Mesenchymal stem cell (in vitro differentiated cells and primary cell): ENCODE measurements around the gene PALM.

Experiments used
- DNase-seq: peaks from one replicate; pipeline ENCODE4 v3.0.0-alpha.2; 2013
- H2AFZ ChIP-seq: one replicate; pipeline ENCODE4 v1.6.1; 2013; ENCODE audit warnings: low read depth, mild to moderate bottlenecking, control low read depth, inconsistent platforms, low read length, moderate library complexity
- H2AK5ac ChIP-seq: 2 replicates; pipeline ENCODE4 v1.6.1; 2013; ENCODE audit warnings: low read length, moderate library complexity, mild to moderate bottlenecking, inconsistent platforms; ENCODE audit not compliant: severe bottlenecking
- H2BK120ac ChIP-seq: one replicate; pipeline ENCODE4 v1.6.1; 2013; ENCODE audit warnings: low read depth, mild to moderate bottlenecking, inconsistent platforms, low read length, moderate library complexity
- H2BK12ac ChIP-seq, 2 experiments: one replicate each; pipeline ENCODE4 v1.6.1; 2013; ENCODE audit warnings: inconsistent platforms in 2 of 2, low read length in 2 of 2, mild to moderate bottlenecking in 2 of 2, moderate library complexity in 2 of 2, control low read depth in 1 of 2
- H2BK15ac ChIP-seq: one replicate; pipeline ENCODE4 v1.6.1; 2013; ENCODE audit warnings: mild to moderate bottlenecking, low read depth, inconsistent platforms; ENCODE audit not compliant: poor library complexity, severe bottlenecking
- H2BK5ac ChIP-seq: 2 replicates; pipeline ENCODE4 v1.6.1; 2013; ENCODE audit warnings: low read depth, mild to moderate bottlenecking, low read length, control low read depth, inconsistent platforms; ENCODE audit not compliant: poor library complexity, severe bottlenecking
- H3K14ac ChIP-seq, 2 experiments: one replicate each; pipeline ENCODE4 v1.6.1; 2013; ENCODE audit warnings: inconsistent platforms in 2 of 2, low read length in 2 of 2, control low read depth in 1 of 2, mild to moderate bottlenecking in 1 of 2, moderate library complexity in 1 of 2
- H3K18ac ChIP-seq, 2 experiments: one replicate each; pipeline ENCODE4 v1.6.1; 2013; ENCODE audit warnings: inconsistent platforms in 2 of 2, low read length in 2 of 2, control low read depth in 1 of 2, low read depth in 1 of 2, mild to moderate bottlenecking in 1 of 2
- H3K23ac ChIP-seq, 2 experiments: one replicate each; pipeline ENCODE4 v1.6.1; 2013; ENCODE audit warnings: inconsistent platforms in 2 of 2, low read length in 2 of 2, mild to moderate bottlenecking in 2 of 2, moderate library complexity in 2 of 2, control low read depth in 1 of 2
- H3K27ac ChIP-seq: 2 replicates; pipeline ENCODE4 v1.5.1; 2013; ENCODE audit warnings: mild to moderate bottlenecking, moderate library complexity, low read length, control low read depth, inconsistent platforms; ENCODE audit not compliant: poor library complexity, severe bottlenecking
- H3K27me3 ChIP-seq, 2 experiments: 2 replicates each; pipeline versions ENCODE4 v1.6.1 to v1.7.0; 2013; ENCODE audit warnings: low read length in 2 of 2, mild to moderate bottlenecking in 2 of 2, moderate library complexity in 2 of 2, control low read depth in 1 of 2, inconsistent platforms in 1 of 2; ENCODE audit not compliant: control insufficient read depth in 1 of 2, insufficient read depth in 1 of 2
- H3K36me3 ChIP-seq, 2 experiments: 2 replicates each; pipeline versions ENCODE4 v1.6.1 to v1.7.0; 2013; ENCODE audit warnings: low read length in 2 of 2, control low read depth in 1 of 2, inconsistent platforms in 1 of 2, low read depth in 1 of 2, mild to moderate bottlenecking in 1 of 2; ENCODE audit not compliant: insufficient read depth in 2 of 2, control insufficient read depth in 1 of 2
- H3K4ac ChIP-seq, 2 experiments: one replicate each; pipeline ENCODE4 v1.6.1; 2013; ENCODE audit warnings: inconsistent platforms in 2 of 2, low read length in 2 of 2, mild to moderate bottlenecking in 2 of 2, moderate library complexity in 2 of 2, control low read depth in 1 of 2, low read depth in 1 of 2
- H3K4me1 ChIP-seq: 2 replicates; pipeline ENCODE4 v1.6.1; 2013; ENCODE audit warnings: low read depth, low read length, control low read depth; ENCODE audit not compliant: control insufficient read depth, insufficient read depth
- H3K4me2 ChIP-seq: 2 replicates; pipeline ENCODE4 v1.6.1; 2013; ENCODE audit warnings: low read length, mild to moderate bottlenecking, inconsistent platforms; ENCODE audit not compliant: poor library complexity, severe bottlenecking
- H3K4me3 ChIP-seq, 2 experiments: 2 replicates each; pipeline versions ENCODE4 v1.5.1 to v1.7.0; 2013; ENCODE audit warnings: low read length in 2 of 2, mild to moderate bottlenecking in 2 of 2, control low read depth in 1 of 2, low read depth in 1 of 2; ENCODE audit not compliant: insufficient read depth in 1 of 2
- H3K79me1 ChIP-seq: replicated peaks from 2 replicates; pipeline ENCODE4 v1.6.1; 2013; ENCODE audit warnings: mild to moderate bottlenecking, control low read depth, low read length, inconsistent platforms; ENCODE audit not compliant: poor library complexity, severe bottlenecking
- H3K9ac ChIP-seq: 2 replicates; pipeline ENCODE4 v1.7.0; 2013; ENCODE audit warnings: mild to moderate bottlenecking, low read length, moderate library complexity
- H3K9me3 ChIP-seq: 2 replicates; pipeline ENCODE4 v1.7.0; 2013; ENCODE audit warnings: mild to moderate bottlenecking, low read length; ENCODE audit not compliant: control insufficient read depth
- H4K8ac ChIP-seq: one replicate; pipeline ENCODE4 v1.6.1; 2013; ENCODE audit warnings: inconsistent platforms, mild to moderate bottlenecking, low read length, moderate library complexity
- H4K91ac ChIP-seq: one replicate; pipeline ENCODE4 v1.6.1; 2013; ENCODE audit warnings: mild to moderate bottlenecking, low read length, inconsistent platforms
- WGBS: methylation state at CpG from one replicate; pipeline ENCODE4 v1.1.7; 2013; ENCODE audit warnings: mixed read lengths; 5-methylcytosine and 5-hydroxymethylcytosine counted together

Gene PALM

DNA sequence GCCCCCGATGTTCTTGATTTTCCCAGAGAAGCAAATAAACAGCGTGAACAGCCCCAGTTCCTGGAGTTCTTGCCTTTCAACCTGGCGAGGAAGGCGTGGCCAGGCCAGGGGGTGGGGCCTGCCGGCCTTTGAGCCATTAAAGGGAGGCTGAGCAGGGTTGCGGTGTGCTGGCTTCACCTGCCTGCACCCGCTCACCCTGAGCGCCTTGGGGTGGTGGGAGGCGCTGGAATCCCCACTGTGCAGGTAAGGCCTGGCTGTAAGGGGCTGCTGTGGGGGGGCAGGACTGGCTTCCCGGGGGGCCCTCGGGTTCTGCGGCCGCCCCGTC lies 39.5 kb downstream of the PALM start:
- Histone ChIP-seq H3K18ac (no peak overlapping the region), H4K91ac (no peak overlapping the region), H3K14ac (no peak overlapping the region), H2AFZ (no peak overlapping the region), H3K4me1 (peaks cover 17% of the 10 kb centered on the region), H3K9me3 (peaks cover 16% of the 10 kb centered on the region), H2AK5ac (no peak overlapping the region), H3K4me3 (no peak overlapping the region), H3K27me3 (no peaks in the 10 kb centered on the region), H3K79me1 (no peaks in the 10 kb centered on the region), H3K9ac (no peak overlapping the region), H2BK15ac (no peak overlapping the region), H2BK12ac (no peak overlapping the region), H2BK5ac (no peak overlapping the region), H3K23ac (no peak overlapping the region), H3K4me2 (no peak overlapping the region), H3K4ac (no peak overlapping the region), H3K36me3 (peaks cover 7 to 23% of the 10 kb centered on the region in 2 experiments), H4K8ac (no peak overlapping the region), H3K27ac (no peak overlapping the region), H2BK120ac (no peak overlapping the region)
- DNase-seq = no peak
- 85% methylated on average over 9 of the region's 14 CpGs for WGBS

DNA sequence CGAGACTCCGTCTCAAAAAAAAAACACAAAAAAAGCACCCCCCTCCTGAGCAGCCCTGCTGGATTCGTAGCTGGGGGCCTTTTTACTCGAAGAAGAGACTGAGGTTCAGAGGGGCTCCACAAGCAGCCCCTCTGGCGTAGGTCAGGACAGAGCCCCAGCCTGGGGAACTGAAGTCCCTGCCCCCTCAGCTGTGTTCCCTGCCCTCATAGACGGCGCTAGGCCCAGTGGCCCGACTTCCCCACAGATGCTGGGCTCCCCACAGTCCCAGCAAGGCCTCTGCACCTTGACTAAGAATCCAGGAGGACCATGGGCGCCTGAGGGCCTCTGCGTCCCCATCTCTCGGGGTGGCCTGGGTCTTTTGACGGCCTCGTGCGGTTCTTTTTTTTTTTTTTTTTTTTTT lies 41.1 kb downstream of the PALM start:
- peaks cover 12% of the 10 kb centered on the region for H3K9me3 ChIP-seq
- H4K91ac ChIP-seq = no peak overlapping the region
- H4K8ac ChIP-seq = no peak overlapping the region
- H3K27ac ChIP-seq = no peak overlapping the region
- H2AFZ ChIP-seq = no peak overlapping the region
- H3K36me3 ChIP-seq = peaks cover 6 to 21% of the 10 kb centered on the region in 2 experiments
- peaks cover 20% of the 10 kb centered on the region for H3K4me1 ChIP-seq
- H3K4me3 ChIP-seq = no peak overlapping the region
- H2BK5ac ChIP-seq = no peak overlapping the region
- no peak for DNase-seq
- H3K14ac ChIP-seq = no peak overlapping the region
- H3K4me2 ChIP-seq = no peak overlapping the region
- no peak overlapping the region for H3K9ac ChIP-seq
- 85% methylated on average over 14 of the region's 14 CpGs for WGBS
- H3K4ac ChIP-seq = no peak overlapping the region
- no peaks in the 10 kb centered on the region for H3K27me3 ChIP-seq
- no peak overlapping the region for H2BK12ac ChIP-seq
- no peak overlapping the region for H2BK15ac ChIP-seq
- no peak overlapping the region for H3K23ac ChIP-seq
- H2AK5ac ChIP-seq = no peak overlapping the region
- H2BK120ac ChIP-seq = no peak overlapping the region
- no peaks in the 10 kb centered on the region for H3K79me1 ChIP-seq
- H3K18ac ChIP-seq = no peak overlapping the region

GRCh38 chr19:750640-751423 lies 42.1 kb downstream of the PALM start, which contains the start of gene MISP:
MISP (plus strand) TSS chr19:751112; CDS start chr19:756947, 5,835 bp downstream.
- peak within 1 kb of the TSS; percentile 77 for H3K9ac ChIP-seq
- 90% methylated on average over 23 of the region's 31 CpGs for WGBS
- peak within 1 kb of the TSS; percentile 83 for H4K8ac ChIP-seq
- peak within 1 kb of the TSS; percentile 45 for H2AK5ac ChIP-seq
- H3K23ac ChIP-seq = no peak within 1 kb of the TSS
- H4K91ac ChIP-seq = no peak within 1 kb of the TSS
- peak within 1 kb of the TSS; percentile 36 for H3K27ac ChIP-seq
- peaks cover 20% of the 10 kb centered on the region for H3K4me1 ChIP-seq
- H3K9me3 ChIP-seq = peaks cover 9% of the 10 kb centered on the region
- H2BK5ac ChIP-seq = peak within 1 kb of the TSS; percentile 26
- no peaks in the 10 kb centered on the region for H3K27me3 ChIP-seq
- no peak within 1 kb of the TSS for H2BK120ac ChIP-seq
- H3K14ac ChIP-seq = peak within 1 kb of the TSS in 1 of 2 experiments; percentile 31
- no peak within 1 kb of the TSS for H2AFZ ChIP-seq
- peak within 1 kb of the TSS; percentile 26 for H2BK15ac ChIP-seq
- no peaks in the 10 kb centered on the region for H3K79me1 ChIP-seq
- H3K4ac ChIP-seq = no peak within 1 kb of the TSS
- H3K4me2 ChIP-seq = peak within 1 kb of the TSS; percentile 17
- no peak within 1 kb of the TSS for H3K4me3 ChIP-seq
- DNase-seq = no peak
- H2BK12ac ChIP-seq = peak within 1 kb of the TSS in 1 of 2 experiments; percentile 80
- peaks cover 6 to 21% of the 10 kb centered on the region in 2 experiments for H3K36me3 ChIP-seq
- peak within 1 kb of the TSS; percentile 63 to 70 for H3K18ac ChIP-seq

DNA sequence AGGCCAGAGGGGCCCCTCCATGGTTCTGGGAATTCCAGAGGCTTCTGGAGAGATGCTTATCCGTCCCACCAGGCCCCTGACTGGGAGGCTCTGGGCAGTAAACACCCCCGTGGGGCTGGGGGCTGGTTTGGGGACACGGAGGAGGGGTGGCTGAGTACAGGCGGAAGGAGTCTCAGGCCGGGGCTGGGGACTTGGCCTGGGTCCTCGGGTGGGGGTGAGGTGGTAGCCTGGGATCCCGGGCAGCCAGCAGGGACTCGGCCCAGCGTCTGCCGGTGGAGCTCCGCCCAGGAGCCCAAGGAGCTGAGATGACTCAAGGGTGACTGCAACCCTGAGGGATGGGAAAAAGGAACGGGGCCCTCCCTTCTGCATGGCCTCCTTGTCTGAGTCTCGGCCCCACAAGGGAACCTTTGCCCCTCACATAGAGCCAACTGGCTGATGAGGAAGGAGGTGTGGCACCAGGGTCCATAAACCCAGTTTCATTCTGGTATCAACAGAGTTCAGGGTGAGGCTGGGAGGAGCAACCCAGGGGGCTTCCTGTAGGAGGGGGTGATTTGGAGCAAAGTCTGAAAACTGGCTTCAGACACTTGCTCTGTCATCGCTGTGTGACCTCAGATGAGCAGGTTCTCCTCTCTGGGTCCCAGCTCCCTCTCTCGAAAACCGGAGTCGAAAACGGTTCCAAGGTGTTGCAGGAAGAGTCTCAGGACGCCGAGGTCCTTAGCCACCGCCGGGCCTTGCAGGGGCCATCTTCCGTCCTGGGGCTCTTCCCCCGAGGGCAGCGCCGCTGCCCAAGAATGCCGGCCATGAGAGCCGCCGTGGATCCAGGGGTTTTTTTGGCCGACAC lies 43.0 kb downstream of the PALM start:
- Histone ChIP-seq H2BK120ac (no peak overlapping the region), H3K18ac (peak overlapping the region; percentile 63 to 70), H2BK15ac (no peak overlapping the region), H3K27me3 (no peaks in the 10 kb centered on the region), H4K8ac (peak overlapping the region; percentile 83), H3K14ac (no peak overlapping the region), H3K36me3 (peaks cover 6 to 14% of the 10 kb centered on the region in 2 experiments), H3K4ac (no peak overlapping the region), H3K23ac (no peak overlapping the region), H3K4me3 (no peak overlapping the region), H2AK5ac (peak overlapping the region; percentile 23), H2AFZ (no peak overlapping the region), H3K9me3 (peaks cover 9% of the 10 kb centered on the region), H2BK12ac (peak overlapping the region in 1 of 2 experiments; percentile 38), H4K91ac (no peak overlapping the region), H3K9ac (peak overlapping the region; percentile 77), H3K27ac (peak overlapping the region; percentile 36), H3K79me1 (no peaks in the 10 kb centered on the region), H3K4me2 (peak overlapping the region; percentile 17), H2BK5ac (peak overlapping the region; percentile 26), H3K4me1 (peaks cover 21% of the 10 kb centered on the region)
- 48% methylated on average over 22 of the region's 30 CpGs for WGBS
- DNase-seq = peak; percentile 88
